ENCODE measurements around the gene SLC6A12. TPM values are rescaled to one million over a fixed set of nuclear protein-coding genes. Genes with fewer than 3 reads are reported as not detected.

The SLC6A12 gene
- total and polyA plus RNA-seq, 9 of the 15 experiments (the other 6 are each of a cell fraction or from before 2014, with no cell fraction given): not detected

DNA sequence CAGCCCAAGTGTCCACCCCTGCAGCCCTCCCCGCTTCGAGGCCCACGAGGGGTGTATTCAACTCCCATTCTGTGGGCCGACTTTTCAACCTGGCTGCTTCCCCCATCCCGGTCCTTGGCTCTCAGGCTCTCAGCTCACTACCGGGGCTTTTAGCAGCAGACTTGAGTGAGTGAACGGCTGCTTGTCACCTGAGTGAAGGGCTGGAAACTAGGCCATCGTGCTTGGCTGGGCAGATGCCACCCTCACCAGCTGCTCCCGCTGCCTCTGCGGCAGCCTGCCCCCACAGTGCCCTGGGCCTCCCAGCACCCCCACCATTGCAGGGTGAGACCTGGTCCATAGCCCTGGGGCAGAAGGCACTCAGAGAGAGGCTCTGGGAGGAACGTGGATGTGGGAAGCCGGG, 59.9 kb downstream of the SLC6A12 start:
- ChIA-PET POLR2A (no interaction called here), CTCF (ENCODE audit: low intra/inter-chr PET ratio) (no interaction called here)
- WGBS (ENCODE audit: insufficient coverage, low coverage, missing lambda C conversion rate): 16% methylated on average over 7 of the region's 12 CpGs
- DNase-seq (ENCODE audit: extremely low read depth in 1 of 4, low spot score in 3 of 4) (no peak), ATAC-seq (no peak), FAIRE-seq (no peak)
- no TSS peak for BruUV-seq (replicated peaks)
- Histone ChIP-seq H2AFZ (ENCODE audit: low read depth, low read length) (no peak overlapping the region), H3K27me3 (ENCODE audit: control insufficient read depth in 2 of 2, insufficient read depth in 2 of 2, low read length in 2 of 2) (peaks cover 17 to 60% of the 10 kb centered on the region in 2 experiments), H3K36me3 (ENCODE audit: control insufficient read depth, insufficient read depth, low read length) (no peaks in the 10 kb centered on the region), H3K27ac (ENCODE audit: extremely low read depth, low read depth, low read length) (no peak overlapping the region), H3K9ac (ENCODE audit: insufficient read depth in 1 of 2, low read depth in 2 of 2, low read length in 2 of 2) (no peak overlapping the region), H3K9me3 (replicated peaks; ENCODE audit: control insufficient read depth, insufficient read depth, low read depth, low read length) (no peaks in the 10 kb centered on the region), H4K20me1 (replicated peaks; ENCODE audit: control insufficient read depth, insufficient read depth, low read length) (no peaks in the 10 kb centered on the region), H3K4me2 (ENCODE audit: insufficient read depth, low read length) (no peak overlapping the region), H3K79me2 (ENCODE audit: control insufficient read depth, insufficient read depth, low read length) (no peaks in the 10 kb centered on the region), H3K9me1 (ENCODE audit: control insufficient read depth, insufficient read depth, low read length) (no peaks in the 10 kb centered on the region), H3K4me3 (no peak overlapping the region), H3K4me1 (replicated peaks in 1 of 2; ENCODE audit: control insufficient read depth in 2 of 2, insufficient read depth in 2 of 2, low read length in 2 of 2) (peaks cover 0 to 9% of the 10 kb centered on the region in 2 experiments; a peak in 2 of 5 replicates)
- intact Hi-C loops (cut with micrococcal nuclease) (no loop called here), in situ Hi-C loops (cut with MboI) (no loop called here)
- no peak for TF ChIP-seq ATF7 (IDR thresholded peaks at IDR 0.05)
- no peak for TF ChIP-seq ZNF253 (CRISPR knock-in tag; conservative IDR thresholded peaks at IDR 0.05)
- TF ChIP-seq, protein P1, sequence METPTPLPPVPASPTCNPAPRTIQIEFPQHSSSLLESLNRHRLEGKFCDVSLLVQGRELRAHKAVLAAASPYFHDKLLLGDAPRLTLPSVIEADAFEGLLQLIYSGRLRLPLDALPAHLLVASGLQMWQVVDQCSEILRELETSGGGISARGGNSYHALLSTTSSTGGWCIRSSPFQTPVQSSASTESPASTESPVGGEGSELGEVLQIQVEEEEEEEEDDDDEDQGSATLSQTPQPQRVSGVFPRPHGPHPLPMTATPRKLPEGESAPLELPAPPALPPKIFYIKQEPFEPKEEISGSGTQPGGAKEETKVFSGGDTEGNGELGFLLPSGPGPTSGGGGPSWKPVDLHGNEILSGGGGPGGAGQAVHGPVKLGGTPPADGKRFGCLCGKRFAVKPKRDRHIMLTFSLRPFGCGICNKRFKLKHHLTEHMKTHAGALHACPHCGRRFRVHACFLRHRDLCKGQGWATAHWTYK (CRISPR knock-in tag; IDR thresholded peaks at IDR 0.05): no peak
- TF ChIP-seq ZNF274 (IDR thresholded peaks at IDR 0.05; ENCODE audit: borderline replicate concordance, low read depth, low read length): no peak
- TF ChIP-seq BHLHE40 (IDR thresholded peaks at IDR 0.05; ENCODE audit: low read length): no peak
